Heart right ventricle (tissue), 16 donors: ENCODE data around the gene LRP11. TPM values are rescaled to one million over a fixed set of nuclear protein-coding genes. Genes with fewer than 3 reads are reported as not detected.

ENCODE experiments used
- ATAC-seq, 8 donors: fragments of 200-7000 bp; cut with Tn5 transposase; one replicate each; pipeline ENCODE4 v1.9.1; 2020; ENCODE audit warnings: mild to moderate bottlenecking in 8 of 8, moderate library complexity in 8 of 8, moderate number of reproducible peaks in 1 of 8
- DNase-seq, 2 donors: peaks; one replicate each; pipeline ENCODE4 v3.0.0-alpha.2; 2020
- H3K27ac ChIP-seq, 10 donors: fragments of 200-600 bp; sonication (generic) in 2 of 10; one replicate each; pipeline versions ENCODE4 v1.5.0 to v1.8.0; 2020 to 2022; ENCODE audit warnings: mild to moderate bottlenecking in 3 of 10
- H3K27me3 ChIP-seq, 7 donors: fragments of 200-600 bp; one replicate each; pipeline ENCODE4 v1.8.0; 2021 to 2022; ENCODE audit warnings: mild to moderate bottlenecking in 2 of 7
- H3K36me3 ChIP-seq, 9 donors: fragments of 200-600 bp; sonication (generic) in 1 of 9; one replicate each; pipeline versions ENCODE4 v1.5.0 to v1.8.0; 2020 to 2022; ENCODE audit warnings: mild to moderate bottlenecking in 2 of 9
- H3K4me1 ChIP-seq, 9 donors: fragments of 200-600 bp; sonication (generic) in 1 of 9; one replicate each; pipeline versions ENCODE4 v1.5.0 to v1.8.0; 2020 to 2022; ENCODE audit warnings: mild to moderate bottlenecking in 4 of 9
- H3K4me3 ChIP-seq, 10 donors: fragments of 200-600 bp; sonication (generic) in 2 of 10; one replicate each; pipeline versions ENCODE4 v1.5.0 to v1.8.0; 2020 to 2022; ENCODE audit warnings: mild to moderate bottlenecking in 7 of 10, moderate library complexity in 2 of 10
- H3K9me3 ChIP-seq, 11 donors: fragments of 200-600 bp in 10 of 11; sonication (generic) in 2 of 11; one replicate each; pipeline versions ENCODE4 v1.5.0 to v1.8.0; 2013 to 2022; ENCODE audit warnings: mild to moderate bottlenecking in 2 of 11, control low read depth in 1 of 11, moderate library complexity in 1 of 11
- WGBS, 2 donors: extraction: QIAGEN DNeasy Blood & Tissue Kit; methylation state at CpG; one replicate each; pipeline ENCODE4 v1.1.7; 2013; ENCODE audit warnings: inconsistent platforms in 1 of 2; 5-methylcytosine and 5-hydroxymethylcytosine counted together
- intact Hi-C, 10 donors: fragments of 100-400 bp; cut with DNase I; formaldehyde crosslinking; loops; one replicate each; pipeline versions ENCODE4 v1.11.1 to v1.14.2; 2022
- polyA plus RNA-seq, 2 donors: library from polyadenylated mRNA; stranded (reverse); fragments of 200-250 nt; gene quantifications; one replicate each; pipeline ENCODE4 v1.2.3, GENCODE V29; 2013
- total RNA-seq, 10 donors: library from RNA; stranded (reverse); fragmentation: NEBNext Ultra II Directional in 3 of 10; extraction: Animal tissue kit (Norgen Biotek cat#: 25700) in 3 of 10; gene quantifications; one replicate each; pipeline versions ENCODE4 v1.2.1 to v1.2.4, GENCODE V29; 2021 to 2023
- TF ChIP-seq, protein P1 (sequence below), 9 donors: fragments of 200-600 bp; sonication (generic) in 2 of 9; IDR thresholded peaks; one replicate each; pipeline versions ENCODE4 v1.5.0 to v1.8.0; 2021 to 2022; ENCODE audit warnings: antibody characterized with exemption in 9 of 9, mild to moderate bottlenecking in 5 of 9, moderate library complexity in 1 of 9
- donor health status: Arrhythmogenic right ventricular cardiomyopathy.
- donor health status: ischemic (EF 13 %, LVEDD 7.1; RV severe dilation, severe dysfunction).
- donor health status: healthy with polysubstance abuse.
- donor health status: DM: no; HTN: yes; CAD: no.
- donor health status: DM: no; HTN: no; CAD: no.
- donor health status: ischemic (EF 25% LVEDD 6.9; RV normal size, moderate dysfunction).
- donor health status: ischemic (EF 25% LVEDD 5.7; RV mildly dilated, moderate dysfunction).
- donor health status: healthy.
- donor health status: DM: yes; HTN: yes; CAD: no.
- donor health status: Ischemic cardiomyopathy.
- donor health status: ischemic (EF 35%, LVEDD 5.7; RV mildly dilated, moderate dysfunction).
- donor health status: nonischemic (EF 11% LVEDD 7.7; RV severe dilation, severe dysfunction).
- donor health status: DM: yes; HTN: yes; CAD: no.
- donor health status: PGD.
- donor health status: ischemic (EF 29% LVEDD 5.4; RV normal size, mild dysfunction).
- donor health status: nonischemic (EF 23%, LVEDD 6.1; RV moderate dilation, normal function).

LRP11 gene
- total and polyA plus RNA-seq, 12 donors: 0.51 to 21.0 (median 14.6) TPM

DNA sequence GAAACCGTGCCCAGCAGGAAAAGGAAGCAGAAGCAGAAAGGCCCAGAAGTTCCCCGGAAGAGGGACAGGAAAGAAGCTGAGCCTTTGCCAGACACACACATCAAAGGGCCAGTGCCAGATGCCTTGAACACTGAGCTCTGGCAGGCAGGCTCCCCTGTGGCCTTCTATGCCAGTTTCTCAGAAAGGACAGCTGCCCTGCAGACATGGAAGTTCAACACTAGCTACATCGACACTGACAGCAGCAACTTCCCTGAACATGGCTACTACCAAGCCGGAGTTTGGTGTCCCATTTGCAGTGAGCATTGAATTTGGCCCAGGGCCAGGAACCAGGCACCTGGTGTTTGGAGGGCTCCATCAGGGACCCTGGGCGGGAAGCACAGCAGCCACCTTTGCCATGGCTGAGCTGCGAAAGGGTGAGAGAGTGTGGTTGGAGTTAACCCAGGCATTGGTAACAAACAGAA, 41.8 kb upstream of the LRP11 start:
- WGBS, 2 donors: 61 to 78% methylated on average over 6 of the region's 6 CpGs
- DNase-seq: no peak
- TF ChIP-seq, protein P1, sequence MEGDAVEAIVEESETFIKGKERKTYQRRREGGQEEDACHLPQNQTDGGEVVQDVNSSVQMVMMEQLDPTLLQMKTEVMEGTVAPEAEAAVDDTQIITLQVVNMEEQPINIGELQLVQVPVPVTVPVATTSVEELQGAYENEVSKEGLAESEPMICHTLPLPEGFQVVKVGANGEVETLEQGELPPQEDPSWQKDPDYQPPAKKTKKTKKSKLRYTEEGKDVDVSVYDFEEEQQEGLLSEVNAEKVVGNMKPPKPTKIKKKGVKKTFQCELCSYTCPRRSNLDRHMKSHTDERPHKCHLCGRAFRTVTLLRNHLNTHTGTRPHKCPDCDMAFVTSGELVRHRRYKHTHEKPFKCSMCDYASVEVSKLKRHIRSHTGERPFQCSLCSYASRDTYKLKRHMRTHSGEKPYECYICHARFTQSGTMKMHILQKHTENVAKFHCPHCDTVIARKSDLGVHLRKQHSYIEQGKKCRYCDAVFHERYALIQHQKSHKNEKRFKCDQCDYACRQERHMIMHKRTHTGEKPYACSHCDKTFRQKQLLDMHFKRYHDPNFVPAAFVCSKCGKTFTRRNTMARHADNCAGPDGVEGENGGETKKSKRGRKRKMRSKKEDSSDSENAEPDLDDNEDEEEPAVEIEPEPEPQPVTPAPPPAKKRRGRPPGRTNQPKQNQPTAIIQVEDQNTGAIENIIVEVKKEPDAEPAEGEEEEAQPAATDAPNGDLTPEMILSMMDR (IDR thresholded peaks at IDR 0.05): no peak

DNA sequence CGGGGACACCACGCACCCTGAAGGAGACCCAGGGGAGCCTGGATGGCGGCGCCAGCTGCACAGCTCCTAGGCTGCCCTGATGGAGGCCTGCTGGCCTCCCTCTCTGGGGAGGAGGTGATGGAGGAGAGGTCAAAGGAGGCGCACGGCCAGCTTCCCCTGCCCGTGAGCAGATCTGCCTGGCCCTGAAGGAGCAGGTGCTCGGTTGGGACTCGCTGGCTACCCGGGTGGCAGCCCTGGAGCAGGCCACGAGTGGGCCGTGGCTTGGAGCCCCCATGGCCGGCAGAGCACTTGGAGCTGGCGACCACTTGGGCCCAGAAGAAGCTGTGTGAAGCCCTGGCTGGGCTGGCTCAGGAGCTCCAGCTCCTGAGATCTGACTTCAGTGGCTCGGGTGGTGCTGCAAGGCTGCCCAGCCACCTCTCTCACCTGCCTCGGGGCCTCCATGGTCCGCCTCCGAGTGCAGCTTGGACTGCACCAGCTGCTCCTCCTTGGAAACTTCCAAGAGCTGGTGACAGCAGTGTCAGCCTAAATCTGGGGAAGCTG, 41.3 kb upstream of the LRP11 start:
- WGBS, 2 donors: 86 to 90% methylated on average over 18 of the region's 18 CpGs
- Histone ChIP-seq H3K4me1 (peaks cover 0 to 13% (median 9%) of the 10 kb centered on the region in 9 donors), H3K36me3 (no peaks in the 10 kb centered on the region), H3K9me3 (peaks cover 0 to 14% (median 0%) of the 10 kb centered on the region in 11 donors), H3K4me3 (no peak overlapping the region), H3K27me3 (no peaks in the 10 kb centered on the region), H3K27ac (no peak overlapping the region)
- TF ChIP-seq, protein P1 (IDR thresholded peaks at IDR 0.05): no peak
- no peak for DNase-seq
- peak in 4 of 8 donors; percentile 20 to 50 (median 26) for ATAC-seq
- intact Hi-C loops: no loop called here

More for the DNA sequence above, 41.8 kb upstream of the LRP11 start:
- Histone ChIP-seq H3K27me3 (no peaks in the 10 kb centered on the region), H3K27ac (no peak overlapping the region), H3K4me1 (peaks cover 0 to 13% (median 9%) of the 10 kb centered on the region in 9 donors), H3K36me3 (no peaks in the 10 kb centered on the region), H3K9me3 (peaks cover 0 to 14% (median 0%) of the 10 kb centered on the region in 11 donors), H3K4me3 (no peak overlapping the region)
- peak in 5 of 8 donors; percentile 22 to 61 (median 41) for ATAC-seq
- intact Hi-C loops: no loop called here

DNA sequence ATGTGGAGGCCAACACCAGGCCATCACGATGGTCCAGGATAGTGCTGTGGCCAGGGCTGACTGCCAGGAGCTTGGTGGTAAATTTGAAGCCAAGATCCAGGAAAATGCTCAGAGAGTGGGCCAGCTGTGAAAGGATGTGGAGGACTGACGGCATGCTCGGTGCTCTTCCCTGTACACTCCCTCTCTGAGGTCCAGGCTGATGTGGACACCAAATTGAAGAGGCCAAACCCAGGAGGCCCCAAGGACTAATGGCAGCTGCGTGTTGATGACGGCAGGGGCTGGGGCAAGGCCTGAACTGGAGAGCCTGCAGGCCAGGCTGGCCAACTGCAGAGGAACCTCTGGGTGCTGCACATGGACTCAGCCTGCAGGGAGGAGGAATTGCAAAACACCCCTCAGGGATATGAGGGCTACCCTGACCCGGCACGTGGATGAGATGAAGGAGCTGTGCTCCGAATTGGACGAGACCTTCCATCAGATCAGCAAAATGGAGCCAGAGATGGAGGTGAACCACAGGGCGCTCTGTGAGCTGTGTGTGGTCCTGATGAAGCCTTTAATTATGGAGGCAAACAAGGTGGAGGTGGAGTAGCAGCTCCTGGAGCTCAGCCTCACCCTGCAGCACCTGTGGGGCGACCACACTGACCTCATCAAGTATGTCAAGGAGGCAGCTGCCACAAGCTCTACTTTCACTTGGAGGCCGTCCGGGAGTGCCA, 40.7 kb upstream of the LRP11 start:
- H3K27me3 ChIP-seq: no peaks in the 10 kb centered on the region
- DNase-seq: no peak
- ATAC-seq: peak in 3 of 8 donors; percentile 45 to 54 (median 53)

DNA sequence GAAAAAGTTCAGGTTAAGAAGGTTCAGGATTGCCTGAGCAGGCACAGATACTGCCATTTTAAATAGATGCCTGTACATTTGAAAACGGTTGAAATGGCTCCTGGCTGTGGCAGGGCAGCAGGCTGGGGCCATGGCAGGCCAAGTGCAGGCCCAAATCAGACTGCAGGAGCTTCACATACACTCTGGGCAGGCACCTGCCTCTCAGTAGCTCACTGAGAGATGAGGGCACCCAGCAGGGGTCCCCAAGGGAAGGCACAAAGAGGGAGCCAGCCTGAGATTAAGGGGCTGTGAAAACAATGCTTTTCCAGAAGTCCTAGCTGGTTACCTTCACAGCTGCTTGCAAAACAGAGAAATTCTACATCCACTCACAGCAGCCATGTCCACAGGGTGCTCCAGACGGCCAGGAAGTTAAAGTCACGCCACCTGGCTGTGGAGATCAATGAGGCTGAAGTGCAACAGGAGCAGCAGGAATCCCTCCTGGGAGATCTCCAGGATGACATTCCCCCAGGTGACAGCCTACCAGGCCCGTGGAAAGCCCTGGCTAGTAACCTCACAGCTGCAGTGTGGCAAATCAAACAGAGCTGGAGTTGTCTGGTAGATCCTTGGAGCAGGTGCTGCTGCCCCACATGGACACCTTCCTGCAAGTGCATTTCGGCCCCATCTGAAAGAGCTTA, 39.9 kb upstream of the LRP11 start:
- TF ChIP-seq, protein P1 (IDR thresholded peaks at IDR 0.05): no peak
- H3K27me3 ChIP-seq: no peaks in the 10 kb centered on the region
- H3K4me1 ChIP-seq: peaks cover 0 to 13% (median 9%) of the 10 kb centered on the region in 9 donors
- peaks cover 0 to 13% (median 0%) of the 10 kb centered on the region in 11 donors for H3K9me3 ChIP-seq
- no peak overlapping the region for H3K27ac ChIP-seq
- DNase-seq (no peak), ATAC-seq (no peak)
- no peak overlapping the region for H3K4me3 ChIP-seq
- H3K36me3 ChIP-seq: no peaks in the 10 kb centered on the region
- intact Hi-C loops: no loop called here
- 77 to 83% methylated on average over 5 of the region's 5 CpGs for WGBS, 2 donors

More for the DNA sequence above, 40.7 kb upstream of the LRP11 start:
- WGBS, 2 donors: 89 to 91% methylated on average over 13 of the region's 13 CpGs
- Histone ChIP-seq H3K27ac (no peak overlapping the region), H3K36me3 (no peaks in the 10 kb centered on the region), H3K4me3 (no peak overlapping the region), H3K9me3 (peaks cover 0 to 14% (median 0%) of the 10 kb centered on the region in 11 donors), H3K4me1 (peaks cover 0 to 13% (median 9%) of the 10 kb centered on the region in 9 donors)
- TF ChIP-seq, protein P1 (IDR thresholded peaks at IDR 0.05): no peak
- intact Hi-C loops: no loop called here
